Sigmoid colon (tissue), 7 donors: ENCODE data around the gene CDK6. TPM values are rescaled to one million over a fixed set of nuclear protein-coding genes. Genes with fewer than 3 reads are reported as not detected.

Source experiments
- DNase-seq: peaks from one replicate; pipeline ENCODE4 v3.0.0-alpha.2; 2019
- H3K27ac ChIP-seq, 4 donors: fragments of 200-600 bp; sonication (generic); one replicate each; pipeline ENCODE4 v1.5.1; 2016 to 2019; ENCODE audit warnings: mild to moderate bottlenecking in 1 of 4
- H3K27me3 ChIP-seq, 3 donors: fragments of 200-600 bp; sonication (generic); one replicate each; pipeline ENCODE4 v1.5.1; 2019; ENCODE audit warnings: mild to moderate bottlenecking in 1 of 3
- H3K36me3 ChIP-seq, 4 donors: fragments of 200-600 bp; sonication (generic); one replicate each; pipeline ENCODE4 v1.5.1; 2016 to 2019
- H3K4me1 ChIP-seq, 4 donors: fragments of 200-600 bp; sonication (generic); one replicate each; pipeline ENCODE4 v1.5.1; 2017 to 2019
- H3K4me3 ChIP-seq, 4 donors: fragments of 200-600 bp; sonication (generic); one replicate each; pipeline ENCODE4 v1.5.1; 2017 to 2019; ENCODE audit warnings: mild to moderate bottlenecking in 2 of 4, moderate library complexity in 1 of 4
- H3K9me3 ChIP-seq, 4 donors: fragments of 200-600 bp in 3 of 4; sonication (generic) in 3 of 4; one replicate each; pipeline versions ENCODE4 v1.5.1 to v1.6.1; 2013 to 2019
- CTCF ChIP-seq, 4 experiments: fragments of 450-650 bp in 3 of 4; fragments of 200-600 bp in 1 of 4; IDR thresholded peaks; one replicate each; pipeline ENCODE4 v1.5.1; 2016 to 2019; ENCODE audit warnings: antibody characterized with exemption in 4 of 4, mild to moderate bottlenecking in 3 of 4, moderate library complexity in 2 of 4
- EP300 ChIP-seq, 4 donors: sonication (generic); formaldehyde crosslinking; IDR thresholded peaks; one replicate each; pipeline ENCODE4 v1.6.1; 2017; ENCODE audit warnings: antibody characterized with exemption in 4 of 4
- POLR2A ChIP-seq, 2 donors: fragments of 450-650 bp; IDR thresholded peaks; one replicate each; pipeline ENCODE4 v1.6.1; 2016; ENCODE audit warnings: antibody characterized with exemption in 2 of 2, mild to moderate bottlenecking in 2 of 2, moderate library complexity in 2 of 2
- POLR2AphosphoS5 ChIP-seq, 4 donors: sonication (generic); formaldehyde crosslinking; IDR thresholded peaks; one replicate each; pipeline ENCODE4 v1.6.1; 2017; ENCODE audit warnings: antibody characterized with exemption in 4 of 4
- WGBS, 2 donors: extraction: QIAGEN DNeasy Blood & Tissue Kit; methylation state at CpG; one replicate each; pipeline ENCODE4 v1.1.7; 2013; 5-methylcytosine and 5-hydroxymethylcytosine counted together
- intact Hi-C: fragments of 100-400 bp; cut with DNase I; formaldehyde crosslinking; loops from one replicate; pipeline ENCODE4 v1.15.1; 2023
- polyA plus RNA-seq, 3 donors: library from polyadenylated mRNA; stranded (reverse); fragments of 200-250 nt; gene quantifications; one replicate each; pipeline ENCODE4 v1.2.3, GENCODE V29; 2013
- total RNA-seq, 4 donors: library from RNA; depleted of rRNA; stranded (reverse); fragments of >200 nt; gene quantifications; one replicate each; pipeline ENCODE4 v1.1.0, GENCODE V29; 2016
- donor health status: healthy with polysubstance abuse.
- donor health status: Bipolar disorder and iron deficiency.
- donor health status: healthy.

The CDK6 gene
- total and polyA plus RNA-seq, 7 donors, result 2.4 to 25.8 (median 13.3) TPM

GRCh38 chr7:92769844-92770243, 66.5 kb downstream of the CDK6 start:
- 54 to 72% methylated on average over 1 of the region's 1 CpG for WGBS, 2 donors
- Histone ChIP-seq H3K4me1 (peaks cover 0 to 47% (median 36%) of the 10 kb centered on the region in 4 donors), H3K36me3 (peaks cover 0 to 5% (median 2%) of the 10 kb centered on the region in 4 donors), H3K27ac (peak overlapping the region in 2 of 4 donors; percentile 69 to 82), H3K4me3 (no peak overlapping the region), H3K9me3 (no peaks in the 10 kb centered on the region), H3K27me3 (no peaks in the 10 kb centered on the region)
- intact Hi-C loops, result loop anchor here (5.0 kb wide), 1 partner anchor 53 kb away; no protein-coding TSS in a partner anchor
- no peak for TF ChIP-seq CTCF (IDR thresholded peaks at IDR 0.05)
- no peak for TF ChIP-seq POLR2A (IDR thresholded peaks at IDR 0.05)
- TF ChIP-seq POLR2AphosphoS5 (IDR thresholded peaks at IDR 0.05), result no peak
- TF ChIP-seq EP300 (IDR thresholded peaks at IDR 0.05), result no peak
- no peak for DNase-seq

- Histone ChIP-seq H3K4me3 (no peak overlapping the region), H3K9me3 (no peaks in the 10 kb centered on the region), H3K36me3 (peaks cover 0 to 5% (median 2%) of the 10 kb centered on the region in 4 donors), H3K4me1 (peaks cover 0 to 47% (median 36%) of the 10 kb centered on the region in 4 donors), H3K27ac (peak overlapping the region in 3 of 4 donors; percentile 61 to 82 (median 69)), H3K27me3 (no peaks in the 10 kb centered on the region)
- intact Hi-C loops, result loop anchor here (5.0 kb wide), 1 partner anchor 52 kb away; no protein-coding TSS in a partner anchor
- TF ChIP-seq CTCF (IDR thresholded peaks at IDR 0.05) (no peak), POLR2AphosphoS5 (IDR thresholded peaks at IDR 0.05) (no peak)
- no peak for DNase-seq
Observed at GRCh38 chr7:92769394-92769699, 67.0 kb downstream of the CDK6 start.

GRCh38 chr7:92768501-92769393, 67.6 kb downstream of the CDK6 start:
- Histone ChIP-seq H3K9me3 (no peaks in the 10 kb centered on the region), H3K27ac (peak overlapping the region; percentile 61 to 84 (median 76)), H3K36me3 (peaks cover 0 to 5% (median 2%) of the 10 kb centered on the region in 4 donors), H3K27me3 (no peaks in the 10 kb centered on the region), H3K4me3 (no peak overlapping the region), H3K4me1 (peaks cover 0 to 47% (median 37%) of the 10 kb centered on the region in 4 donors)
- no peak for TF ChIP-seq EP300 (IDR thresholded peaks at IDR 0.05)
- no peak for TF ChIP-seq POLR2A (IDR thresholded peaks at IDR 0.05)
- no peak for TF ChIP-seq CTCF (IDR thresholded peaks at IDR 0.05)
- TF ChIP-seq POLR2AphosphoS5 (IDR thresholded peaks at IDR 0.05), result peak in 1 of 4 donors; percentile 27
- intact Hi-C loops, result loop anchor here (5.0 kb wide), 1 partner anchor 51 kb away; no protein-coding TSS in a partner anchor
- 78 to 81% methylated on average over 5 of the region's 5 CpGs for WGBS, 2 donors
- DNase-seq, result no peak

GRCh38 chr7:92767437-92767836, 68.9 kb downstream of the CDK6 start:
- Histone ChIP-seq H3K4me3 (no peak overlapping the region), H3K36me3 (no peaks in the 10 kb centered on the region), H3K9me3 (no peaks in the 10 kb centered on the region), H3K27ac (peak overlapping the region; percentile 61 to 84 (median 76)), H3K27me3 (no peaks in the 10 kb centered on the region), H3K4me1 (peaks cover 0 to 57% (median 41%) of the 10 kb centered on the region in 4 donors)
- no peak for TF ChIP-seq POLR2A (IDR thresholded peaks at IDR 0.05)
- intact Hi-C loops, result loop anchor here (5.0 kb wide), 1 partner anchor 50 kb away; no protein-coding TSS in a partner anchor
- DNase-seq, result no peak

GRCh38 chr7:92766461-92767003, 69.8 kb downstream of the CDK6 start:
- Histone ChIP-seq H3K27ac (peak overlapping the region; percentile 61 to 84 (median 76)), H3K4me1 (peaks cover 0 to 63% (median 44%) of the 10 kb centered on the region in 4 donors), H3K9me3 (no peaks in the 10 kb centered on the region), H3K27me3 (no peaks in the 10 kb centered on the region), H3K36me3 (no peaks in the 10 kb centered on the region), H3K4me3 (no peak overlapping the region)
- DNase-seq, result no peak
- WGBS, 2 donors, result 20 to 41% methylated on average over 3 of the region's 3 CpGs
- intact Hi-C loops, result loop anchor here (5.0 kb wide), 1 partner anchor 49 kb away; no protein-coding TSS in a partner anchor
- TF ChIP-seq POLR2A (IDR thresholded peaks at IDR 0.05) (no peak), EP300 (IDR thresholded peaks at IDR 0.05) (peak in 1 of 4 donors; percentile 50), POLR2AphosphoS5 (IDR thresholded peaks at IDR 0.05) (peak in 3 of 4 donors; percentile 19 to 47 (median 43)), CTCF (IDR thresholded peaks at IDR 0.05) (no peak)
